Peyer's patch (tissue), 4 donors: ENCODE data around the gene PCK1. TPM values are rescaled to one million over a fixed set of nuclear protein-coding genes. Genes with fewer than 3 reads are reported as not detected.
A peak's percentile ranks its signal among the peaks of the same experiment; 100 is the strongest.

Source experiments
- DNase-seq, 3 donors: peaks; one replicate each; pipeline ENCODE4 v3.0.0-alpha.2; 2017 to 2019
- H3K27ac ChIP-seq, 4 donors: fragments of 200-600 bp; sonication (generic); one replicate each; pipeline ENCODE4 v1.5.1; 2016 to 2019
- H3K27me3 ChIP-seq, 2 donors: fragments of 200-600 bp; sonication (generic); one replicate each; pipeline ENCODE4 v1.5.1; 2019
- H3K36me3 ChIP-seq, 3 donors: fragments of 200-600 bp; sonication (generic); one replicate each; pipeline ENCODE4 v1.5.1; 2016 to 2019
- H3K4me1 ChIP-seq, 4 donors: fragments of 200-600 bp; sonication (generic); one replicate each; pipeline ENCODE4 v1.5.1; 2016 to 2019
- H3K4me3 ChIP-seq, 4 donors: fragments of 200-600 bp; sonication (generic); 1 replicate in 3 of 4; 2 replicates in 1 of 4; pipeline ENCODE4 v1.5.1; 2016 to 2019; ENCODE audit warnings: mild to moderate bottlenecking in 1 of 4
- H3K9me3 ChIP-seq, 4 donors: fragments of 200-600 bp; sonication (generic); one replicate each; pipeline ENCODE4 v1.5.1; 2016 to 2019; ENCODE audit warnings: mild to moderate bottlenecking in 1 of 4
- CTCF ChIP-seq, 6 experiments: fragments of 450-650 bp in 4 of 6; fragments of 200-600 bp in 2 of 6; sonication (generic) in 1 of 6; IDR thresholded peaks; one replicate each; pipeline ENCODE4 v1.5.1; 2017 to 2019; ENCODE audit warnings: antibody characterized with exemption in 6 of 6, mild to moderate bottlenecking in 3 of 6, moderate library complexity in 1 of 6
- POLR2A ChIP-seq, 2 donors: fragments of 450-650 bp; IDR thresholded peaks; one replicate each; pipeline ENCODE4 v1.5.1; 2017; ENCODE audit warnings: antibody characterized with exemption in 2 of 2, mild to moderate bottlenecking in 2 of 2, moderate library complexity in 2 of 2
- total RNA-seq, 4 donors: library from RNA; depleted of rRNA; stranded (reverse); fragments of >200 nt; gene quantifications; one replicate each; pipeline ENCODE4 v1.1.0, GENCODE V29; 2016

The PCK1 gene
- total RNA-seq, 4 donors from 2014 or later: 98.2 to 2,194 (median 572) TPM

GRCh38 chr20:57591289-57592229 lies 30.6 kb downstream of the PCK1 start:
- H3K27me3 ChIP-seq: no peaks in the 10 kb centered on the region
- no peak for TF ChIP-seq POLR2A (IDR thresholded peaks at IDR 0.05)
- TF ChIP-seq CTCF (IDR thresholded peaks at IDR 0.05): no peak
- no peaks in the 10 kb centered on the region for H3K9me3 ChIP-seq
- no peak overlapping the region for H3K4me3 ChIP-seq
- H3K4me1 ChIP-seq: peaks cover 0 to 38% (median 3%) of the 10 kb centered on the region in 4 donors
- H3K27ac ChIP-seq: peak overlapping the region in 1 of 4 donors; percentile 89
- DNase-seq: no peak
- no peaks in the 10 kb centered on the region for H3K36me3 ChIP-seq

GRCh38 chr20:57592263-57593092 lies 31.6 kb downstream of the PCK1 start:
- Histone ChIP-seq H3K27ac (peak overlapping the region in 1 of 4 donors; percentile 61), H3K4me3 (no peak overlapping the region), H3K9me3 (no peaks in the 10 kb centered on the region), H3K36me3 (no peaks in the 10 kb centered on the region), H3K4me1 (peaks cover 0 to 46% (median 6%) of the 10 kb centered on the region in 4 donors), H3K27me3 (no peaks in the 10 kb centered on the region)
- TF ChIP-seq CTCF (IDR thresholded peaks at IDR 0.05) (no peak), POLR2A (IDR thresholded peaks at IDR 0.05) (no peak)
- DNase-seq: no peak

- Histone ChIP-seq H3K27me3 (no peaks in the 10 kb centered on the region), H3K4me1 (peaks cover 0 to 46% (median 6%) of the 10 kb centered on the region in 4 donors), H3K36me3 (no peaks in the 10 kb centered on the region), H3K27ac (peak overlapping the region in 1 of 4 donors; percentile 61), H3K4me3 (no peak overlapping the region), H3K9me3 (no peaks in the 10 kb centered on the region)
- TF ChIP-seq POLR2A (IDR thresholded peaks at IDR 0.05) (peak in 1 of 2 donors; percentile 40), CTCF (IDR thresholded peaks at IDR 0.05) (no peak)
- DNase-seq: peak in 2 of 3 donors; percentile 77 to 85
Measured at GRCh38 chr20:57593134-57593886, 32.4 kb downstream of the PCK1 start.

GRCh38 chr20:57594092-57594951 lies 33.4 kb downstream of the PCK1 start:
- no peaks in the 10 kb centered on the region for H3K36me3 ChIP-seq
- peaks cover 0 to 44% (median 6%) of the 10 kb centered on the region in 4 donors for H3K4me1 ChIP-seq
- TF ChIP-seq CTCF (IDR thresholded peaks at IDR 0.05): peak; percentile 47 to 94 (median 81)
- TF ChIP-seq POLR2A (IDR thresholded peaks at IDR 0.05): no peak
- no peaks in the 10 kb centered on the region for H3K9me3 ChIP-seq
- DNase-seq: peak; percentile 48 to 79 (median 75)
- peak overlapping the region in 1 of 4 donors; percentile 61 for H3K27ac ChIP-seq
- H3K27me3 ChIP-seq: no peaks in the 10 kb centered on the region
- no peak overlapping the region for H3K4me3 ChIP-seq
